GM23338 (cell line): ENCODE data around the gene CD28. TPM values are rescaled to one million over a fixed set of nuclear protein-coding genes. Genes with fewer than 3 reads are reported as not detected.

Source experiments
- ATAC-seq: fragments of 200-7000 bp; cut with Tn5 transposase; 3 replicates; pipeline ENCODE4 v1.9.1; 2020
- DNase-seq: peaks from one replicate; pipeline ENCODE4 v3.0.0-alpha.2; 2015; ENCODE audit warnings: low spot score
- H2AFZ ChIP-seq: fragments of 200-600 bp; sonication (generic); 2 replicates; pipeline ENCODE4 v1.8.0; 2016; ENCODE audit warnings: antibody characterized with exemption, mild to moderate bottlenecking, moderate library complexity
- H3F3A ChIP-seq: fragments of 200-600 bp; sonication (generic); replicated peaks from 2 replicates; pipeline ENCODE4 v1.8.0; 2017; ENCODE audit warnings: antibody characterized with exemption, mixed run types, low read depth
- H3K27ac ChIP-seq: fragments of 200-600 bp; sonication (generic); 2 replicates; pipeline ENCODE4 v1.6.1; 2016; ENCODE audit warnings: low read depth
- H3K27me3 ChIP-seq: fragments of 200-600 bp; sonication (generic); 2 replicates; pipeline ENCODE4 v1.8.0; 2016; ENCODE audit warnings: mild to moderate bottlenecking, mixed run types, moderate library complexity; ENCODE audit not compliant: insufficient read depth
- H3K36me3 ChIP-seq: fragments of 200-600 bp; sonication (generic); 2 replicates; pipeline ENCODE4 v1.8.0; 2016; ENCODE audit warnings: mild to moderate bottlenecking; ENCODE audit not compliant: insufficient read depth
- H3K4me1 ChIP-seq: fragments of 200-600 bp; sonication (generic); 2 replicates; pipeline ENCODE4 v1.8.0; 2016; ENCODE audit warnings: mild to moderate bottlenecking, moderate library complexity; ENCODE audit not compliant: insufficient read depth
- H3K4me2 ChIP-seq: fragments of 200-600 bp; sonication (generic); 2 replicates; pipeline ENCODE4 v1.7.1; 2017; ENCODE audit warnings: mixed run types
- H3K4me3 ChIP-seq: fragments of 200-600 bp; sonication (generic); 2 replicates; pipeline ENCODE4 v1.6.1; 2016; ENCODE audit warnings: mixed run types
- H3K79me2 ChIP-seq: fragments of 200-600 bp; sonication (generic); replicated peaks from 2 replicates; pipeline ENCODE4 v1.8.0; 2017; ENCODE audit warnings: mild to moderate bottlenecking; ENCODE audit not compliant: insufficient read depth
- H3K9me2 ChIP-seq: fragments of 200-600 bp; sonication (generic); 2 replicates; pipeline ENCODE4 v1.8.0; 2017; ENCODE audit not compliant: insufficient read depth
- H4K20me1 ChIP-seq: fragments of 200-600 bp; sonication (generic); replicated peaks from 2 replicates; pipeline ENCODE4 v1.8.0; 2017; ENCODE audit warnings: mild to moderate bottlenecking; ENCODE audit not compliant: insufficient read depth
- H3K27ac Mint-ChIP-seq: 2 replicates; pipeline ENCODE4 v1.8.0; 2020; ENCODE audit warnings: inconsistent platforms, mild to moderate bottlenecking, moderate library complexity, mixed read lengths
- H3K27me3 Mint-ChIP-seq: 3 replicates; pipeline ENCODE4 v1.8.0; 2022; ENCODE audit warnings: low read depth, mild to moderate bottlenecking, moderate library complexity, mixed read lengths, inconsistent platforms; ENCODE audit not compliant: insufficient read depth, poor library complexity
- H3K36me3 Mint-ChIP-seq: 3 replicates; pipeline ENCODE4 v1.8.0; 2021; ENCODE audit warnings: low read depth, mild to moderate bottlenecking, inconsistent platforms, moderate library complexity, mixed read lengths
- H3K4me1 Mint-ChIP-seq: 3 replicates; pipeline ENCODE4 v1.8.0; 2020; ENCODE audit warnings: mild to moderate bottlenecking, inconsistent platforms, mixed read lengths
- H3K4me3 Mint-ChIP-seq: 3 replicates; pipeline ENCODE4 v1.8.0; 2021; ENCODE audit warnings: moderate library complexity, mild to moderate bottlenecking, inconsistent platforms, mixed read lengths
- H3K9me3 Mint-ChIP-seq: 3 replicates; pipeline ENCODE4 v1.8.0; 2020; ENCODE audit warnings: moderate library complexity, mild to moderate bottlenecking, inconsistent platforms, mixed read lengths
- CREB1 ChIP-seq: fragments of 250-450 bp; sonication (Bioruptor Pico); IDR thresholded peaks from 2 replicates; pipeline ENCODE4 v1.5.0; 2020; ENCODE audit warnings: low read depth, mild to moderate bottlenecking, moderate library complexity
- EZH2 ChIP-seq: fragments of 200-600 bp; sonication (generic); IDR thresholded peaks from one replicate; pipeline ENCODE4 v1.8.0; 2017; ENCODE audit warnings: antibody characterized with exemption, mild to moderate bottlenecking, low read depth; ENCODE audit not compliant: unreplicated experiment
- EZH2phosphoT487 ChIP-seq: fragments of 200-600 bp; sonication (generic); IDR thresholded peaks from one replicate; pipeline ENCODE4 v1.8.1; 2018; ENCODE audit warnings: antibody characterized with exemption; ENCODE audit not compliant: unreplicated experiment
- JUNB ChIP-seq: IDR thresholded peaks from one replicate; pipeline ENCODE4 v1.6.1; 2016; ENCODE audit warnings: antibody characterized with exemption; ENCODE audit not compliant: unreplicated experiment
- NANOG ChIP-seq: IDR thresholded peaks from 2 replicates; pipeline ENCODE4 v1.6.1; 2016; ENCODE audit warnings: antibody characterized with exemption, borderline replicate concordance
- POLR2AphosphoS5 ChIP-seq: IDR thresholded peaks from 2 replicates; pipeline ENCODE4 v1.6.1; 2016; ENCODE audit warnings: antibody characterized with exemption, low read depth
- STAT1 ChIP-seq: IDR thresholded peaks from one replicate; pipeline ENCODE4 v1.6.1; 2016; ENCODE audit warnings: antibody characterized with exemption; ENCODE audit not compliant: unreplicated experiment
- ZNF114 ChIP-seq: fragments of 250-450 bp; sonication (Bioruptor Pico); IDR thresholded peaks from 2 replicates; pipeline ENCODE4 v1.5.0; 2020; ENCODE audit warnings: mild to moderate bottlenecking, moderate library complexity
- ZNF331 ChIP-seq: fragments of 250-450 bp; sonication (Bioruptor Pico); IDR thresholded peaks from 2 replicates; pipeline ENCODE4 v1.5.0; 2020; ENCODE audit warnings: low read depth, mild to moderate bottlenecking, moderate library complexity
- polyA plus RNA-seq: library from polyadenylated mRNA; unstranded; fragments of >200 nt; fragmentation: Nextera tagmentation; extraction: Ambion mirVana; gene quantifications from 2 replicates; pipeline ENCODE4 v1.2.1, GENCODE V29; 2016
- total RNA-seq: library from RNA; depleted of rRNA; stranded (reverse); fragments of >200 nt; shearing (Covaris generic); gene quantifications from 2 replicates; pipeline ENCODE4 v1.2.3, GENCODE V29; 2014
- TF ChIP-seq, protein P1 (sequence below): IDR thresholded peaks from one replicate; pipeline ENCODE4 v1.6.1; 2018; ENCODE audit warnings: antibody characterized with exemption; ENCODE audit not compliant: unreplicated experiment
- TF ChIP-seq, protein P2 (sequence below), 2 experiments: fragments of 200-600 bp in 1 of 2; sonication (generic) in 1 of 2; conservative IDR thresholded peaks; 2 replicates each; pipeline versions ENCODE4 v1.5.1 to v1.6.1; 2016 to 2017; ENCODE audit warnings: antibody characterized with exemption in 2 of 2, low read depth in 2 of 2, mild to moderate bottlenecking in 2 of 2, moderate library complexity in 1 of 2
- TF ChIP-seq, protein P3 (sequence below): IDR thresholded peaks from 2 replicates; pipeline ENCODE4 v1.6.1; 2016; ENCODE audit warnings: antibody characterized with exemption
- TF ChIP-seq, protein P4 (sequence below): fragments of 250-450 bp; sonication (Bioruptor Pico); IDR thresholded peaks from 2 replicates; pipeline ENCODE4 v1.5.0; 2020; ENCODE audit warnings: mild to moderate bottlenecking, moderate library complexity

Gene CD28
- total and polyA plus RNA-seq, 2 experiments from 2014 or later: not detected

DNA sequence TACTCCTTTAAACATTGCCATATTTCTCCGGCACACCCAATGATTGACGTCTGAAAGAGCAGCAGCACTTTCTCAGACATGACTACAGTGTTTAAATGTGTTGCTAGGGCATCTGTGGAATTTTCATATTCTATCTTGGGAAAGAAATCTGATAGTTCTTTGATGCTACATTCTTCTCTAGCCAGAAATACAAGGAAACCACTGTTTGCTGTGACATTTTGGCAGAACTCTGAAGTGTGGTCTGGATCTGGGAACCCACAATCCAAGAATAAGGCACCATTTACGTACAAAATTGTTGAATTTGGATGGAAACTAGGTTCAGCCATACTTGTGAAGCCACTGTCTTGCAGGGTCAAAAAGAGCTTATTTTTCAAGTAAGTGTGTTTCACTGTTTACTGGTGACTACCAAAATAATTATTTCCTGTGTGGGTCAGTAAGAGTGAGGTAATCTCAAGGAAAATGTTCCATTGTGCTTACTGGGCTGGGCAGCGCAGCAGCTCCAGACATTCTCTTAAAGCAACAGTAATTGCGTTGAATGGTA, 21.3 kb upstream of the CD28 start:
- no peaks in the 10 kb centered on the region for H3K9me3 Mint-ChIP-seq
- H3K4me3 Mint-ChIP-seq: no peak overlapping the region
- no peak overlapping the region for H3K4me3 ChIP-seq
- no peak overlapping the region for H3K27ac Mint-ChIP-seq
- no peaks in the 10 kb centered on the region for H3K27me3 ChIP-seq
- H3K4me2 ChIP-seq: no peak overlapping the region
- H3K27me3 Mint-ChIP-seq: peaks cover 3% of the 10 kb centered on the region
- TF ChIP-seq, protein P1, sequence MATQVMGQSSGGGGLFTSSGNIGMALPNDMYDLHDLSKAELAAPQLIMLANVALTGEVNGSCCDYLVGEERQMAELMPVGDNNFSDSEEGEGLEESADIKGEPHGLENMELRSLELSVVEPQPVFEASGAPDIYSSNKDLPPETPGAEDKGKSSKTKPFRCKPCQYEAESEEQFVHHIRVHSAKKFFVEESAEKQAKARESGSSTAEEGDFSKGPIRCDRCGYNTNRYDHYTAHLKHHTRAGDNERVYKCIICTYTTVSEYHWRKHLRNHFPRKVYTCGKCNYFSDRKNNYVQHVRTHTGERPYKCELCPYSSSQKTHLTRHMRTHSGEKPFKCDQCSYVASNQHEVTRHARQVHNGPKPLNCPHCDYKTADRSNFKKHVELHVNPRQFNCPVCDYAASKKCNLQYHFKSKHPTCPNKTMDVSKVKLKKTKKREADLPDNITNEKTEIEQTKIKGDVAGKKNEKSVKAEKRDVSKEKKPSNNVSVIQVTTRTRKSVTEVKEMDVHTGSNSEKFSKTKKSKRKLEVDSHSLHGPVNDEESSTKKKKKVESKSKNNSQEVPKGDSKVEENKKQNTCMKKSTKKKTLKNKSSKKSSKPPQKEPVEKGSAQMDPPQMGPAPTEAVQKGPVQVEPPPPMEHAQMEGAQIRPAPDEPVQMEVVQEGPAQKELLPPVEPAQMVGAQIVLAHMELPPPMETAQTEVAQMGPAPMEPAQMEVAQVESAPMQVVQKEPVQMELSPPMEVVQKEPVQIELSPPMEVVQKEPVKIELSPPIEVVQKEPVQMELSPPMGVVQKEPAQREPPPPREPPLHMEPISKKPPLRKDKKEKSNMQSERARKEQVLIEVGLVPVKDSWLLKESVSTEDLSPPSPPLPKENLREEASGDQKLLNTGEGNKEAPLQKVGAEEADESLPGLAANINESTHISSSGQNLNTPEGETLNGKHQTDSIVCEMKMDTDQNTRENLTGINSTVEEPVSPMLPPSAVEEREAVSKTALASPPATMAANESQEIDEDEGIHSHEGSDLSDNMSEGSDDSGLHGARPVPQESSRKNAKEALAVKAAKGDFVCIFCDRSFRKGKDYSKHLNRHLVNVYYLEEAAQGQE: no peak
- TF ChIP-seq POLR2AphosphoS5 (no peak), EZH2phosphoT487 (no peak), ZNF331 (CRISPR knock-in tag) (no peak), JUNB (no peak), ZNF114 (CRISPR knock-in tag) (no peak), NANOG (no peak), CREB1 (no peak), STAT1 (no peak), EZH2 (no peak)
- TF ChIP-seq, protein P2, sequence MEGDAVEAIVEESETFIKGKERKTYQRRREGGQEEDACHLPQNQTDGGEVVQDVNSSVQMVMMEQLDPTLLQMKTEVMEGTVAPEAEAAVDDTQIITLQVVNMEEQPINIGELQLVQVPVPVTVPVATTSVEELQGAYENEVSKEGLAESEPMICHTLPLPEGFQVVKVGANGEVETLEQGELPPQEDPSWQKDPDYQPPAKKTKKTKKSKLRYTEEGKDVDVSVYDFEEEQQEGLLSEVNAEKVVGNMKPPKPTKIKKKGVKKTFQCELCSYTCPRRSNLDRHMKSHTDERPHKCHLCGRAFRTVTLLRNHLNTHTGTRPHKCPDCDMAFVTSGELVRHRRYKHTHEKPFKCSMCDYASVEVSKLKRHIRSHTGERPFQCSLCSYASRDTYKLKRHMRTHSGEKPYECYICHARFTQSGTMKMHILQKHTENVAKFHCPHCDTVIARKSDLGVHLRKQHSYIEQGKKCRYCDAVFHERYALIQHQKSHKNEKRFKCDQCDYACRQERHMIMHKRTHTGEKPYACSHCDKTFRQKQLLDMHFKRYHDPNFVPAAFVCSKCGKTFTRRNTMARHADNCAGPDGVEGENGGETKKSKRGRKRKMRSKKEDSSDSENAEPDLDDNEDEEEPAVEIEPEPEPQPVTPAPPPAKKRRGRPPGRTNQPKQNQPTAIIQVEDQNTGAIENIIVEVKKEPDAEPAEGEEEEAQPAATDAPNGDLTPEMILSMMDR (conservative IDR thresholded peaks at IDR 0.05; ENCODE audit: low read depth in 2 of 2): no peak
- TF ChIP-seq, protein P3, sequence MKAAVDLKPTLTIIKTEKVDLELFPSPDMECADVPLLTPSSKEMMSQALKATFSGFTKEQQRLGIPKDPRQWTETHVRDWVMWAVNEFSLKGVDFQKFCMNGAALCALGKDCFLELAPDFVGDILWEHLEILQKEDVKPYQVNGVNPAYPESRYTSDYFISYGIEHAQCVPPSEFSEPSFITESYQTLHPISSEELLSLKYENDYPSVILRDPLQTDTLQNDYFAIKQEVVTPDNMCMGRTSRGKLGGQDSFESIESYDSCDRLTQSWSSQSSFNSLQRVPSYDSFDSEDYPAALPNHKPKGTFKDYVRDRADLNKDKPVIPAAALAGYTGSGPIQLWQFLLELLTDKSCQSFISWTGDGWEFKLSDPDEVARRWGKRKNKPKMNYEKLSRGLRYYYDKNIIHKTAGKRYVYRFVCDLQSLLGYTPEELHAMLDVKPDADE: no peak
- TF ChIP-seq, protein P4, sequence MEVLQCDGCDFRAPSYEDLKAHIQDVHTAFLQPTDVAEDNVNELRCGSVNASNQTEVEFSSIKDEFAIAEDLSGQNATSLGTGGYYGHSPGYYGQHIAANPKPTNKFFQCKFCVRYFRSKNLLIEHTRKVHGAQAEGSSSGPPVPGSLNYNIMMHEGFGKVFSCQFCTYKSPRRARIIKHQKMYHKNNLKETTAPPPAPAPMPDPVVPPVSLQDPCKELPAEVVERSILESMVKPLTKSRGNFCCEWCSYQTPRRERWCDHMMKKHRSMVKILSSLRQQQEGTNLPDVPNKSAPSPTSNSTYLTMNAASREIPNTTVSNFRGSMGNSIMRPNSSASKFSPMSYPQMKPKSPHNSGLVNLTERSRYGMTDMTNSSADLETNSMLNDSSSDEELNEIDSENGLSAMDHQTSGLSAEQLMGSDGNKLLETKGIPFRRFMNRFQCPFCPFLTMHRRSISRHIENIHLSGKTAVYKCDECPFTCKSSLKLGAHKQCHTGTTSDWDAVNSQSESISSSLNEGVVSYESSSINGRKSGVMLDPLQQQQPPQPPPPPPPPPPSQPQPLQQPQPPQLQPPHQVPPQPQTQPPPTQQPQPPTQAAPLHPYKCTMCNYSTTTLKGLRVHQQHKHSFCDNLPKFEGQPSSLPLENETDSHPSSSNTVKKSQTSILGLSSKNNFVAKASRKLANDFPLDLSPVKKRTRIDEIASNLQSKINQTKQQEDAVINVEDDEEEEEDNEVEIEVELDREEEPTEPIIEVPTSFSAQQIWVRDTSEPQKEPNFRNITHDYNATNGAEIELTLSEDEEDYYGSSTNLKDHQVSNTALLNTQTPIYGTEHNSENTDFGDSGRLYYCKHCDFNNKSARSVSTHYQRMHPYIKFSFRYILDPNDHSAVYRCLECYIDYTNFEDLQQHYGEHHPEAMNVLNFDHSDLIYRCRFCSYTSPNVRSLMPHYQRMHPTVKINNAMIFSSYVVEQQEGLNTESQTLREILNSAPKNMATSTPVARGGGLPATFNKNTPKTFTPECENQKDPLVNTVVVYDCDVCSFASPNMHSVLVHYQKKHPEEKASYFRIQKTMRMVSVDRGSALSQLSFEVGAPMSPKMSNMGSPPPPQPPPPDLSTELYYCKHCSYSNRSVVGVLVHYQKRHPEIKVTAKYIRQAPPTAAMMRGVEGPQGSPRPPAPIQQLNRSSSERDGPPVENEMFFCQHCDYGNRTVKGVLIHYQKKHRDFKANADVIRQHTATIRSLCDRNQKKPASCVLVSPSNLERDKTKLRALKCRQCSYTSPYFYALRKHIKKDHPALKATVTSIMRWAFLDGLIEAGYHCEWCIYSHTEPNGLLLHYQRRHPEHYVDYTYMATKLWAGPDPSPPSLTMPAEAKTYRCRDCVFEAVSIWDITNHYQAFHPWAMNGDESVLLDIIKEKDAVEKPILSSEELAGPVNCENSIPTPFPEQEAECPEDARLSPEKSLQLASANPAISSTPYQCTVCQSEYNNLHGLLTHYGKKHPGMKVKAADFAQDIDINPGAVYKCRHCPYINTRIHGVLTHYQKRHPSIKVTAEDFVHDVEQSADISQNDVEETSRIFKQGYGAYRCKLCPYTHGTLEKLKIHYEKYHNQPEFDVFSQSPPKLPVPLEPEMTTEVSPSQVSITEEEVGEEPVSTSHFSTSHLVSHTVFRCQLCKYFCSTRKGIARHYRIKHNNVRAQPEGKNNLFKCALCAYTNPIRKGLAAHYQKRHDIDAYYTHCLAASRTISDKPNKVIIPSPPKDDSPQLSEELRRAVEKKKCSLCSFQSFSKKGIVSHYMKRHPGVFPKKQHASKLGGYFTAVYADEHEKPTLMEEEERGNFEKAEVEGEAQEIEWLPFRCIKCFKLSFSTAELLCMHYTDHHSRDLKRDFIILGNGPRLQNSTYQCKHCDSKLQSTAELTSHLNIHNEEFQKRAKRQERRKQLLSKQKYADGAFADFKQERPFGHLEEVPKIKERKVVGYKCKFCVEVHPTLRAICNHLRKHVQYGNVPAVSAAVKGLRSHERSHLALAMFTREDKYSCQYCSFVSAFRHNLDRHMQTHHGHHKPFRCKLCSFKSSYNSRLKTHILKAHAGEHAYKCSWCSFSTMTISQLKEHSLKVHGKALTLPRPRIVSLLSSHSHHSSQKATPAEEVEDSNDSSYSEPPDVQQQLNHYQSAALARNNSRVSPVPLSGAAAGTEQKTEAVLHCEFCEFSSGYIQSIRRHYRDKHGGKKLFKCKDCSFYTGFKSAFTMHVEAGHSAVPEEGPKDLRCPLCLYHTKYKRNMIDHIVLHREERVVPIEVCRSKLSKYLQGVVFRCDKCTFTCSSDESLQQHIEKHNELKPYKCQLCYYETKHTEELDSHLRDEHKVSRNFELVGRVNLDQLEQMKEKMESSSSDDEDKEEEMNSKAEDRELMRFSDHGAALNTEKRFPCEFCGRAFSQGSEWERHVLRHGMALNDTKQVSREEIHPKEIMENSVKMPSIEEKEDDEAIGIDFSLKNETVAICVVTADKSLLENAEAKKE: no peak
- no peak for DNase-seq
- no peaks in the 10 kb centered on the region for H3K36me3 Mint-ChIP-seq
- ATAC-seq: no peak
- no peaks in the 10 kb centered on the region for H3K79me2 ChIP-seq
- H3K9me2 ChIP-seq: peaks cover 8% of the 10 kb centered on the region; the same call in 1 of the 2 replicates
- peaks cover 9% of the 10 kb centered on the region; the same call in 1 of the 2 replicates for H3K4me1 ChIP-seq
- no peaks in the 10 kb centered on the region for H3F3A ChIP-seq
- no peak overlapping the region for H3K27ac ChIP-seq
- no peak overlapping the region for H2AFZ ChIP-seq
- peaks cover 6% of the 10 kb centered on the region for H3K4me1 Mint-ChIP-seq
- no peaks in the 10 kb centered on the region for H4K20me1 ChIP-seq
- H3K36me3 ChIP-seq: no peaks in the 10 kb centered on the region
